Hematopoietic multipotent progenitor cell treated with erythropoietin and hydrocortisone succinate and interleukin-3 and kit ligand, for 15 days (in vitro differentiated cells): ENCODE data around the gene CEP70.

Experiments used
- DNase-seq: peaks from one replicate; pipeline ENCODE4 v3.0.0-alpha.2; 2015; ENCODE audit warnings: low spot score

The CEP70 gene

DNA sequence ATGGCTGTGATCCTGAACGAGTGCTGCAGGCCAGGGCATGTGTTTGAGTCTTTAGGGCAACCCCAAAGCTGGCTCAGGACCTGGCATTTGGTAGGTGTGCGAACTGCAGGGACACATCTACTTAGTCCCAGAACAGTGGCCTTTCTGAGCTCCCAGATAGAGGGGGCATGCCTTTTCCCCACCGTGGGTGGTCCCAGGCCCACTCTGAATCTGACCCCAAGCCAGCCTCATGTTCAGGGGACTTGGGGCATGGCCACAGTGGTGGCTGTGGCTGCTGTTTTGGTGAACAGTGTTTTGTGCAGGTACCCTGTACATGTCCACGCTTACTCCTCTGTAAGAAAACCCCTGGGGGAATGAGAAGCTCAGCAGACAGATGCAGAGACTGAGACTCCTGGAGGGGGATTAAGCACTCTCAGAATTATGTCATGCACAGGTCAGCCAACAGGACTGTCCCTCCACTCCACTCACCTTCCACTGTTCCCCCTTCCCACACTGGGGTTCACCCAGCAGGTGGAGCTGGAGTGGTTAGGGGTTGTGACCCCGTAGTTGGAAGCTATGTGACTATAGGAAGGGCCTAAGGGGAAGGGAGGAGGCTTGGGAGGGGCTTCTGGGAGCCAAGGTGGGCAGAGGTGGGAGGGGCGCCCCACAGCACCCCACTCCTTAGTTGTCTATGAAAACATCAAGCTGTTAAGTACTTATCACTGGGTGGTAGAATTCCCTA, 143.2 kb downstream of the CEP70 start:
- DNase-seq: no peak

DNA sequence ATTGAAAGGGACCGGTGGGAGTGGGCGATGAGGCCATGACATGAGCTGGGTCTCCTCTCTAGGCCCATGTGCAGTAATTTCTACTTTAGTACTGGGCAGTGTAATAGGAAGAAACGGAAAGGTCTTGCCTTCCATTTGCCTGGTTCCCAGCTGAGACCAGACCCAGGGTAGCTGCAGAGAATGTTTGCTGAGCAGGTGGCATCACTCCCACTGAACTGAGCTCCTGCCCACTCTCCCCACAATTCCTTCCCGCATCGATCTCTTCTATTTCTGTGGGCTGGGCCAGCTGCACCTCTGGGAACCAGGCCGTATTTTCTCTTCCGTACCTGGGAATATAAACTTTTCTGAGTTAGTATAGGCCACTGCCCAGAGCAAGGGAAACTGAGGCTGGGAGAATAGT, 143.9 kb downstream of the CEP70 start:
- DNase-seq: no peak

DNA sequence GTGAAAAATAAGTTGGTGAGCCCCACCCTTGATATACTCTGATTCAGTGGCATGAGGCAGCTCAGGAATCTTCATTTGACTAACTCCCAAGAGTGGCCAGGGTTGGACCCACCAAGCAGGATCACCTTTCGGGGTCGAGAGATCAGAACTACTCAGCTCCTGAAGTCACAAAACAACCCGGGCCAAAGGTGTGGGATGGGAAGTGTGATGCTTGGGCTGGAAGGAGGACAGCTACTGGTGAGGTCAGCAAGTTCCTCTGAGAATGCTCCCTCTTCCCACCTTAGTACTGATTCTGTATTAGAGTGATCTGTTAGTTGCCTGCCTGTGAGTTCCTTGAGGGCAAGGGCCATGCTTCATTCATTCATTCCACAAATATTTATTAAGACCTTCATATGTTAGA, 144.6 kb downstream of the CEP70 start:
- no peak for DNase-seq

DNA sequence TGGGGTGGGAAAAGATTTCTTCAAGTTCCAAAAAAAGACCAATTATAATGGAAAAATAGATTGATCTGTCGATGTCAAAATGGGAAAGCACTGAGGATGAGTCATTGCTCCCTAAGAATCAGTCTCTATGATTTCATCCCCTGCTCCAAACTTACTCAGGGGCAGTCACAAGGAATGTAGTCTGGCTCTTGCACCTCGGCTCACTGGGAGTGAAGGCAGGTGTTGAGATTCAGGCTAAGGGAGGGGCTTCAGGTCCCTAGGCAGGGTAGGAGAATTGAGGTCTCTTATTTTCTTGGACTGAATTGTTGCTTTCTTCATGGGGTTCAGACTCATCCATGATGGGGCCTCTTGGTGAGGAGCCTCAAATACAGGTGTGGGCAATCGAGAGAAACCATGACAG, 145.4 kb downstream of the CEP70 start:
- DNase-seq: no peak

DNA sequence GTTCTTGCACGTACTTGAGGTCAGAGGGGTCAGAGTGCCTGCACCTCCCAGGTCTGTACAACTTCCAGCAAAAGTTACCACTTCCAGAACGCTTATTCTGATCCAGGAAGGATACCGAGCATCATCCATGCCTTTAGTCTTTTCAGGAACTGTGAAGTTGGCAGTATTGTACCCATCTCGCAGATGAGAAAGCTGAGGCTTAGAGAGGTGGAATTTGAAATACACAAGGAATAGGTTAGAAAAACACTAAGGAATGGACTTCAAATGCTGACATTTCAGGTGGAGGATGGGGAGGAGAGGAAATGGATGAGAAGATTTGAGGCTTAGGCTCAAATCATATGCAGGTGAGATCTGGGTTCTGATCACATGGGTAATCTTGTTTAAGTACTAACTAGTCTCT, 148.4 kb downstream of the CEP70 start:
- no peak for DNase-seq

DNA sequence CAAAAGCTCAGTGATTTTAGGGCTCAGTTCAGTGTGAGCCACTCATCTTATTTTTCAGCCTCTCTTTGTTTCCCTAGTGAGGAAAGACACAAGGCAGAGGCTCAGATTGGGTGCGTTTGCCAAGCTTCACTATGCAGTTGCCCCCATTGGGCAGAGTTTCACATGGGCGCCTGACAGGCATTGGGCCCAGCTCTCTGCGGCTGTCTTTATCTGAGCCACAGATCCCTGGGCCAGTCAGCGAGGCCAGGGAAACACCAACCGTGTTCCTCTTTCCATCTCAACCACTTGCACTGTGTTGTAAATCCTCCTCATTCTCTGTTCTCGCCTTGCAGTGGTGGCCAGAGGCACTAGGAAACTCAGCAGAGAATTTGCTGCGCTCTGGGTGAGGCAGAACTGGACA, 148.8 kb downstream of the CEP70 start:
- DNase-seq: no peak
